ENCODE results near the gene RHEB. TPM values are rescaled to one million over a fixed set of nuclear protein-coding genes. Genes with fewer than 3 reads are reported as not detected.
A peak's percentile ranks its signal among the peaks of the same experiment; 100 is the strongest.

The RHEB gene
- total RNA-seq, 2 donors from 2014 or later, result 66.8 to 67.6 TPM

DNA sequence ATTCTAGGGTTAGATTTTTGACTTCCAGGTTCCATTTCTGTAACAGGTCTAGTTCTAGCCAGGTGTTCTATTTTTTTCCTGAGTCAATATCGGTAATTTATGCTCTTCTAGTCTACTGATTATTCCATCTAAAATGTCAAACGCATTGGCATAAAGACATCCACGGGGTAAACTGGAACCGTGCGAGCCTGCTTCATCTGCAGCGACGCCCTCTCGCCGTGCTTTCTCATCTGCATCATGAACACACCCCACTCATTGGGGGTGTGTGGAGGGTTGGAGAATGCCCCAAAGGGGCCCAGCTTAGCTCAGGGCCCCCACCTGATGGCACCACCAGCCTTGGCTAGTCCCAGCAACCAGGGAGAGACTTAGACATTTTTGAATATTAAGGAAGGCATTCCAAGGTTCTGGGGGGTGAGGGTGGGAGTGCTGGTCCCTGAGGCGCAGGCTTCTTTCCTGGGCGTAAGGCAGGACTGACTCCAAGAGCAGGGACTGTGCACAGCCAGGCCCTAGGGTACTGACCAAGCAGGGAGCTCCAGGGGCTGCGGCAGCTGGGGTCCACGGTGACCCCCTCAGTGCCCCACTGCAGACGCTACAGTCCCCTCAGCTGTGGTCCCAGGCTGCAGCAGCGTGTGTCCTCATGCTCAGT, 66.9 kb downstream of the RHEB start:
- no peaks in the 10 kb centered on the region for H3K9me3 ChIP-seq

DNA sequence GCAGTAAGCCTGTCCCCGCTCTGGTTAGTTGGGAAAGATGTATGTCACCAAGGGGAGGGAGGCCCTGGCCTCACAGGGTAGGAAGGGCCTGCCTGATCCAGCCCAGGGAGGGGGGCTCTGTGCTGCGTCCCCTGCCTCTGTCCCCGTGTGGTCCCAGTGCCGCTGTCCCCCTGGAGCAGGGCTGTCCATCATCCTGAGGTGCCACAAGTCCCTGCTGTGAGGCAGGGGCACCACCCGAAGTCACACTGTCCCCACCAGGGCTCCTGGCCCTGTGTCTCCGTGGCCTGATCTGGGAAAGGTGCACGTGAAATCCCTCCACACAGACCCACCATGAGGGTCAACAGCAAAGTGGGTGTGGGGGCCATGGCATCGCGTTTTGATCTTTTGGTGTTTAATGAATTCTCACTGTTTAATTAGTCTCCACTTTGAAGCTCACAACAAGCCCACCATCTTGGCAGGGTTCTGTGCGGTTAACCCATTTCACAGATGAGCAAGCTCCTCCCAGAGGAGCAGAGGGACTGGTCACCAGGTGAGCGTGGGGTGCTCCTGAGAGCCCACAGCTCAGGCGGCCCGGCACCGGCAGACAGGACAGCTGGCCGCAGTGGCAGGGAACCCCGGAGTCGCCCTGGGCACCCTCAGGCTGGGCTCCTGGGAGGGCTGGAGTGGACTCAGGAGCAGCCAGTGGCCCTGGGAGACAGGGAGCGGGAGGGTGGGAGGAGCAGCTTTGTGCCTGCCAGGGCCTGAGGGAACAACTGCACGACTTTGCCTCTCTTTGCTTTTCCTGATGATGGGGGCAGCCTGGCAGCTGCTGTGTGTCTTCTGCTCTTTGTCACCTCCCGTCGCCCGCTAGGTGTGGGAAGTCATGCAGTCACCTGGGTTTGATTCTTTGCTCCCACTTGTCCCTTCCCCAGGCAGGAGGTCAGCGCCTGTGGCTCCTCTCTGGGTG, 67.8 kb downstream of the RHEB start:
- Histone ChIP-seq H3K4me1 (peaks cover 3% of the 10 kb centered on the region), H3K27ac (no peak overlapping the region), H3K9ac (ENCODE audit: low read depth in 2 of 2, low read length in 2 of 2) (no peak overlapping the region), H3K4me3 (no peak overlapping the region), H3K27me3 (no peaks in the 10 kb centered on the region), H3K36me3 (no peaks in the 10 kb centered on the region), H3K9me3 (no peaks in the 10 kb centered on the region)
- TF ChIP-seq, protein P1, sequence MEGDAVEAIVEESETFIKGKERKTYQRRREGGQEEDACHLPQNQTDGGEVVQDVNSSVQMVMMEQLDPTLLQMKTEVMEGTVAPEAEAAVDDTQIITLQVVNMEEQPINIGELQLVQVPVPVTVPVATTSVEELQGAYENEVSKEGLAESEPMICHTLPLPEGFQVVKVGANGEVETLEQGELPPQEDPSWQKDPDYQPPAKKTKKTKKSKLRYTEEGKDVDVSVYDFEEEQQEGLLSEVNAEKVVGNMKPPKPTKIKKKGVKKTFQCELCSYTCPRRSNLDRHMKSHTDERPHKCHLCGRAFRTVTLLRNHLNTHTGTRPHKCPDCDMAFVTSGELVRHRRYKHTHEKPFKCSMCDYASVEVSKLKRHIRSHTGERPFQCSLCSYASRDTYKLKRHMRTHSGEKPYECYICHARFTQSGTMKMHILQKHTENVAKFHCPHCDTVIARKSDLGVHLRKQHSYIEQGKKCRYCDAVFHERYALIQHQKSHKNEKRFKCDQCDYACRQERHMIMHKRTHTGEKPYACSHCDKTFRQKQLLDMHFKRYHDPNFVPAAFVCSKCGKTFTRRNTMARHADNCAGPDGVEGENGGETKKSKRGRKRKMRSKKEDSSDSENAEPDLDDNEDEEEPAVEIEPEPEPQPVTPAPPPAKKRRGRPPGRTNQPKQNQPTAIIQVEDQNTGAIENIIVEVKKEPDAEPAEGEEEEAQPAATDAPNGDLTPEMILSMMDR (IDR thresholded peaks at IDR 0.05), result no peak
- intact Hi-C loops (cut with DNase I), result no loop called here
- no peak for DNase-seq

More for the DNA sequence above, 66.9 kb downstream of the RHEB start:
- no peak for DNase-seq
- TF ChIP-seq, protein P1 (IDR thresholded peaks at IDR 0.05), result no peak
- H3K9ac ChIP-seq (ENCODE audit: low read depth in 2 of 2, low read length in 2 of 2), result no peak overlapping the region
- H3K36me3 ChIP-seq, result no peaks in the 10 kb centered on the region
- no peak overlapping the region for H3K4me3 ChIP-seq
- no peak overlapping the region for H3K27ac ChIP-seq
- intact Hi-C loops (cut with DNase I), result no loop called here
- peaks cover 3% of the 10 kb centered on the region for H3K4me1 ChIP-seq
- no peaks in the 10 kb centered on the region for H3K27me3 ChIP-seq

DNA sequence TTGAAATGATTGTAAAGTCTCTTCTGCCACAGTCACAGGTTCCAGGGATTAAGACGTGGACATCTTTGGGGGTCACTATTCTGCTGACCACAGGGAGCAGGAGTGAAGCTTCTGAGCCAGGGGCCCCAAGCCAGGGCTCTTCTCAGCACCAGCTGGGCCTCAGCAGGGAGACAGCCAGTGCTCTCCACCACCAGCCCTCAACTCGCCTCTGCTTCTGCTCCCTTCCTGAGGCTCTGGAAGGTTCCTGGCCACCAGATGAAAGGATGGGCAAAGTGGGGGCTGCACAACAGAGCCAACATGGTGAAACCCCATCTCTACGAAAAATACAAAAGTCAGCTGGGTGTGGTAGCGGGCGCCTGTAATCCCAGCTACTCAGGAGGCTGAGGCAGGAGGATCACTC, 68.5 kb downstream of the RHEB start:
- intact Hi-C loops (cut with DNase I), result no loop called here
- no peaks in the 10 kb centered on the region for H3K27me3 ChIP-seq
- no peak overlapping the region for H3K9ac ChIP-seq (ENCODE audit: low read depth in 2 of 2, low read length in 2 of 2)
- no peaks in the 10 kb centered on the region for H3K36me3 ChIP-seq
- H3K4me1 ChIP-seq, result peaks cover 3% of the 10 kb centered on the region
- no peak for DNase-seq
- no peak overlapping the region for H3K4me3 ChIP-seq
- H3K9me3 ChIP-seq, result no peaks in the 10 kb centered on the region
- TF ChIP-seq, protein P1 (IDR thresholded peaks at IDR 0.05), result no peak
- no peak overlapping the region for H3K27ac ChIP-seq

DNA sequence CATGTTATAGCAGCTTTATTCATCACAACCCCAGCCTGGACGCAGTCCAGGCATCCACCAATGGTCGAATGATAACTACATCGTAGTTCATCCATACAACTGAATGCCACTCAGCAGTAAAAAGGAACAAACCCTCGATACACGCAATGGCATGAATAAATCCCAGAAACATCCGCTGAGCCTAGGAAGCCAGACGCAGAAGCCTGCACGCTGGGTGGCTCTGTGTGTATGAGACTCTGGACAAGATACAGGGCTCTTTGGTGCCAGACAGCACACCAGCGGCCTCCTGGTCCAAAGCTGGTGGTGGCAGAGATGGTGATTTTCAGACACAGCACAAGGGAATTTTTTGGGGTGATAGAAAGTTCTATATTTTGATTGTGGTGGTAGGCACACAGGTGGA, 69.7 kb downstream of the RHEB start:
- peaks cover 3% of the 10 kb centered on the region for H3K4me1 ChIP-seq
- H3K27ac ChIP-seq, result no peak overlapping the region
- TF ChIP-seq, protein P1 (IDR thresholded peaks at IDR 0.05), result no peak
- no peak for DNase-seq
- no peak overlapping the region for H3K9ac ChIP-seq (ENCODE audit: low read depth in 2 of 2, low read length in 2 of 2)
- no peaks in the 10 kb centered on the region for H3K27me3 ChIP-seq
- H3K36me3 ChIP-seq, result no peaks in the 10 kb centered on the region
- no peaks in the 10 kb centered on the region for H3K9me3 ChIP-seq
- H3K4me3 ChIP-seq, result no peak overlapping the region
- intact Hi-C loops (cut with DNase I), result loop anchor here (2.0 to 5.0 kb wide), 2 partner anchors 83 to 138 kb away; no protein-coding TSS in a partner anchor

DNA sequence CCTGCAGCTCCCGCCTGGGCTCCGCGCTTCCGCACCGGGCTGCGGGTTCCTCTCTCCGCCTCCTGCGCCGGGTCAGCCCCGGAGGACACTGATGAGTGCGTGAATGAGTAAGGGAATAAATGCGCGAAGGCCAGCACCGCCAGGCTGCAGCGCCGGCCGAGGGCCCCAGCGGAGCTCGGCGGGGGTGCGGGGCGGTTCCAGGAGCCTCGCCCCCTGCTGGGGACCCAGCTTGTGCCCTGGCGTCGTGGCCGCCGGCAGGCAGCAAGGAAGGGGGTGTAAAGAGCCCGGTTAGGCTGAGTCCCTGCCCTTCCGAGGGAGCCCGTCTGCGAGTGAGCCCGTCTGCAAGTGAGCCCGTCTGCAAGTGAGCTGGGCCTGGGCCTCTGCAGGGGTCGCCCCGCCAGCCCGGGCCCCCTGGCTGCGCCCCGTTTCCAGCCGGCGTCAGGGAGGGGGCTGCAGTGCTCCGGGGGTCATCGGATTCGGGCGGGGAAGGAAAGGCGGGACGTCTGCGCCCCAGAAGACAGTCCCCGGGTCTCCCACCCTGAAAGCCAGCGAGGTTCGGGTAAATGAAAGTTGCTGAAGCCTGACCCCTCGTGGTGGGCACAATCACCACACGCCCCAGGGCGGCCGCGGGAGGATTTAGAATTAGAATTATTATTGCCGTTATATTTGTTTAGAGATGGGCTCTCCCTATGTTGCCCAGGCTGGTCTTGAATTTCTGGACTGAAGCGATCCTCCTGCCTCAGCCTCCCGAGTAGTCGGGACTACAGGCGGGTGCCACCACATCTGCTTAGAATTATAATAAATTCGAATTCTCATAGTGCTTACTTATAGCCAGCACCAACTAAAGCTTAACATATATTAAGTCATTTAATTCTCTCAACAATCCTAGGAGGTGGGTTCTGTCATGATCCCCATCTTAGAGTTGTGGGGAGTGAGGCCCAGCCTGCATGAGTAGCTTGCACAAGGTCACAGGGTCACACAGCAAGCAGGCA, 71.1 kb downstream of the RHEB start:
- Histone ChIP-seq H3K36me3 (no peaks in the 10 kb centered on the region), H3K27ac (no peak overlapping the region), H3K9me3 (no peaks in the 10 kb centered on the region), H3K9ac (ENCODE audit: low read depth in 2 of 2, low read length in 2 of 2) (peak overlapping the region; percentile 55 to 61), H3K4me1 (peaks cover 3% of the 10 kb centered on the region), H3K27me3 (no peaks in the 10 kb centered on the region), H3K4me3 (peak overlapping the region; percentile 46)
- TF ChIP-seq, protein P1 (IDR thresholded peaks at IDR 0.05), result peak; percentile 69
- DNase-seq, result peak; percentile 72
- intact Hi-C loops (cut with DNase I), result loop anchor here (2.0 to 5.0 kb wide), 2 partner anchors 82 to 136 kb away; no protein-coding TSS in a partner anchor
